Fibroblast of skin of left quadriceps (primary cell): ENCODE measurements around the gene JMJD7.

Experiments
- DNase-seq, 2 experiments: peaks; one replicate each; pipeline ENCODE4 v3.0.0-alpha.2; 2013; ENCODE audit warnings: low read depth in 2 of 2

Gene JMJD7

DNA sequence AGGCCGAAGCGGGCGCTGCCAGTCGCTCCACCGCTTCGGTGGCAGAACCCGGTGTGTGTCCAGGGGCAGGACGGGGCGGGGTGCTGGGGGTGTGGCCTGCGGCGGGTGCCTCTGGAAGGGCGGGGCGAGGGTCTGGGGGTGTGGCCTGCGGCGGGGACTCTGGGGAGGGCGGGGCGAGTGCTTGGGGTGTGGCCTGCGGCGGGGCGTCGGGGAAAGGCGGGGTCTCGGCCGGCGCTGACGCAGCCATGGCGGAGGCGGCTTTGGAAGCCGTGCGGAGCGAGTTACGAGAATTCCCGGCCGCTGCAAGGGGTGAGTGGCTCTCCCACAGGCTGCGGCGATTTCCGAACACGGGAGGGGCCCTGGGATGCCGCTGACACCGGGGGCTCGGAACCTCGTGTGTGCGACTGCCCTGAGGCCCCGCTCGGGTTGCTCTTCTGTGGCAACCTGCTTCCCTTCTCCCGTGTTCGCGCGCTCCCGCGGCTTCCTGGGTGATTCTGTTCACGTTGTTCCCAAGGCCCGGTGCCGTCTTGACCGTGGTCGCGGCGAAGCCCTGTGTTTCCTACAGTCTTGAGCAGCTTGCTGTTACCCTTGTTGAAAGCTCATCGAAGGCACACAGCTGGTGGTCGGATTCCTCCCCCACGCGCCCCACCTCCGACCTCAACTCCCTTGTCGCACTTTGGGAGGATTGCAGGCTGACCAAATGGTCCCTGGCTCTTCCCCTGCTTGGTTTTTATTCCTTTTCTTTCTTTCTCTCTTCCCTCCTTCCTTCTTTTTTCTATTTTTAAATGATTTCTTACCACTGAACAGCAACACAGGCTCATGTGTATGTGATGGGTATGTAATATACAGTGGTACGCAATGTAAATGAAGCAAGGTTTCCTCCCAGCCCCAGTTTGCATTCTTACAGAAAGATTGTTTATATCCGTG lies at the start of gene JMJD7:
JMJD7 (plus strand) TSS at position 213 of the 927 bp plus-strand sequence; CDS start at position 246, 33 bp downstream.
- DNase-seq: peak; percentile 60 to 61

DNA sequence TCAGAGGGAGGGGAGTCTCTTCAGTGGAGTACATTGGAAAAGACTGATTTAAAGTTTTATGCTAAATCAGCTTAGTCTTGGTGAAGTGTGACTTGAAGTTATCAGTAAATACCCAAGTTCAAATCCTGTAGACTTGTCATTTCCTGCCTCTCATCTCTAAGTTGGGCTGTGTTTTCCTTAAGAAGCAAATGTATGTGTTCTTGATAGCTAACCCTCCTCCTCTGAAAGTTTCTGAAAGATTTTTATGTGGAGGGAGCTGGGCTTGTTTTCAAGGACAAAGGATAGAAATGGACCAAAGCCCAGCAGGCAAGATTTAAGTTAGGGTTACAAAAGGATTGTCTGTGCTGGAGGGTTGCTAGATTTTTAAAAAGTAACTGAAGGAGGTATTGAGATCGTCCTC lies 49.4 kb upstream of the JMJD7 start:
- no peak for DNase-seq

- DNase-seq: no peak
These were observed 48.2 kb upstream of the JMJD7 start for GRCh38 chr15:41779662-41780157.

DNA sequence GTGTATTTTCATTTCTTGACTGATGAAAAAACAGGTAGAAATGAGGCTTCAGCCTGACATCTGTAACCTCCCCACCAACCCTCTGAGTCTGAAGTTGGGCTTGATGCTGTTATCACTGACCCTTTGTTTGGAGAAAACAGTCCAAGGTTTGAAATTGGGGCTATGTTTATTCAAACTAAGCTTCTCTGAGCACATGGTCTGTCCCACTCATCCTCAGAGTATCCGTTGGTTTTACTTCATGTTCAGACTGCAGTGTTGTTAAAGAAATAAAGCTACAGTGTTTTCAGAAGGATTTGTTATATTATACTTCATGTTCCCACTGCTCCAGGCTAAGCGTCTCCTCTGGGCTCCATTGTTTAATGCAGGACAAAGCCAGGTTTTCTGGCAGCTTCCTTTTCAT lies 47.6 kb upstream of the JMJD7 start:
- DNase-seq: no peak

DNA sequence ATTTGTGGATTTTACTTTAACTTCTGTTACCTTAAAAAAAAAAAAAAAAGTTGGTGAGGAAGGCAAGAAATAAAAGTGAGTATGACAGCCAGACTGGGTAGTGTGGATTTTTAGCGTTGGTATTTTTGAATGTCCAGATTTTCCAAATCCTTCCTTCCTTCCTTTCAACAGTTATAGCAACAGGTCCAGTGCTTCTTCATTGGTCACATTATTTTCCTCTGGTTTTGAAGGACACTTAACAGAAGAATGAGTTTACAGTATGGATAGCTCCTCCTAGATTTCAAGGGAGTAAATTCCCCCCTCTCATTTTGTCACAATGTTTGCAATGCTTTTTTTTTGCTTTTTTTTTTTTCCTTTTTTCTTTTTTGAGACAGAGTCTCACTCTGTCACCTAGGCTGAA lies 47.2 kb upstream of the JMJD7 start:
- DNase-seq: no peak

GRCh38 chr15:41782371-41783282 lies 45.3 kb upstream of the JMJD7 start:
- no peak for DNase-seq

DNA sequence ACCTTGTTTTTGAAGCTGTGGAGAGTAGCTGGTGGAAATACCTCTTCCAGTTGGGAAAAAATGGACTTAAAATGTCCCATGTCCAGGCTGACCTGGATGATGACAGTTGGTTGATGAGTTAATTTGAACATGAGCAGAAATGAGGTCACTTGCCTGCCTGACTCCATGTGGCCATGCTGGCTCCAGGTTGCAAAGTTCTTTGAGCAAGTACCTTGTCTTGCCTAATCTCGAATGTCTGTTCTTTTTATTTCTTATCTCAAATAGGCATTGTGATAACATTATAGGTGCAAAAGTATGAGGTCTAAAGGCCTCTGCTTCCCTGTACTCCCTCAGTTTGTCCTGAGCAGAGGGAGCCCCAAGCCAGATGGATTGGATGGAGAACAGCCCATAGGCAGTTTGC lies 44.6 kb upstream of the JMJD7 start:
- no peak for DNase-seq

DNA sequence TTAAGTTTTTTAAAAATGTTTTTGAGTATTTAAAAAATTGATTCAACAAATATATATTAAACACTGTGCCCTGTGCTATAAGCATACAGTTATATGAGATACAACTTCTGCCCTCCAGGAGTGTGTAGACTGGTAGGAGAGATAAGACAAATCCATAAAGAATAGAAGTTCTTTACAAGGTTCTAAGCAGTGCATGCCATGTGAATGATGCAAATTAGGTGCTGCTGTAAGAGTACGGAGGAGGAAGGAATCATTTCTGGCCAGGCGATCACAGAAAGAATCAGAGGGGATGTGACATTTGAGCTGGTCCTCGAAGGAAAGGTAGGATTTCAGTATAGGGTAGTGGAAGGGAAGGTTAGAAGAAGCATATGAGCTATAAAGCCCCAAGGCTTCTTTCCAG lies 39.6 kb upstream of the JMJD7 start:
- DNase-seq: no peak

- DNase-seq: no peak
These were observed 38.7 kb upstream of the JMJD7 start for GRCh38 chr15:41789236-41789635.

DNA sequence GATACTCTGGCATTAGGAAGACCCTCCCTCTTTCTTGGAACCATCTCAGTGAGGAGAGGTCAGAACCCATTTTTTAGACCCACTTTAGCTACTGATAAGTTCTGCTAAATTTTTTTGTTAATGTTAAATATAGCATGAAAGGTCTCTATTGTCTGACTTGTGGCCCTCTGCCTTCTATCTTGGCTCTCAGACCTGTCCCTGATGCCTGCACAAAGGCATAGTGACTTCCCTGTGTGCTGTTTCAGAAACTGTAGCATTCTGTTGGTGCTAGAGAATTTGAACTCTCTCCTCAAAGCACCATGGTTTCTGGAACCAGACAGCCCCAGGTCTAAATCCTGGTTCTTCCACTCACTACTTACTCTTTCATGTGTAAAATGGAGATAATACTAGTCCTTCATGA lies 38.2 kb upstream of the JMJD7 start:
- DNase-seq: no peak

DNA sequence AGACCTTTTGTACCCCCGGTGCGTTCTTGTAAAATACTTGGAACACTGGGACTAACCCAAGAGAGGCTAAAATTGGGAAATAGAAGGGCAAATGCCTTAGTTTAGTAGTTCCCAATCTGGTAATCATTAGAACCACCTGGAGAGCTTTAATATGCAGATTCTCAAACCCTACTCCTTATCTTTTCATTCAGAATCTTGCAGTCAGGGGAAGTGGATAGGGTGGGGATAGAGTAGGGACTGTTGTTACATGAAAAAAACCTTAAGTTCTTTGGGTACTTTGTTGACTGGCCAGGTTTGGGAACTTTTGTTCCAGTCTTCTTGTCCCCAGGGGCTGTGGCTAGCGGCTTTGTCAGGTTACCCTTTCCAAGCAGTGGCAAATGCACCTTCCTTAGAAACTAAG lies 37.7 kb upstream of the JMJD7 start:
- DNase-seq: no peak

GRCh38 chr15:41790756-41791546 lies 36.9 kb upstream of the JMJD7 start:
- DNase-seq: no peak

DNA sequence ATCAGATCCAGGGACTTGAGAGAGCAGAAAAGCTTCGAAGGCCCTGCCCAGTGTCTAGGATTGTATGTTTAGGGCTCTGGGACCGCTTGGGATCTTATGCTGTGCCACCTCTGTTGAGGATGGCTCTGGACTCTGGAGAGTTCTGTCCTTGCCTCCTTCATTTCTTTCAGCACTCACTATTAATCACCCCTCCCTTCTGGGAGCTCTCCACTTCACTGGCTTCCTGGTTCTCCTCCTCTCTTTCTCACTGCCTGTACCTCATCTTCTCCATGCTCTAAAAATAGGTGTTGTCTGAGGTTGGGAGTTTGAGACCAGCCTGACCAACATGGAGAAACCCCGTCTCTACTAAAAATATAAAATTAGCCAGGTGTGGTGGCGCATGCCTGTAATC lies 36.4 kb upstream of the JMJD7 start:
- no peak for DNase-seq

DNA sequence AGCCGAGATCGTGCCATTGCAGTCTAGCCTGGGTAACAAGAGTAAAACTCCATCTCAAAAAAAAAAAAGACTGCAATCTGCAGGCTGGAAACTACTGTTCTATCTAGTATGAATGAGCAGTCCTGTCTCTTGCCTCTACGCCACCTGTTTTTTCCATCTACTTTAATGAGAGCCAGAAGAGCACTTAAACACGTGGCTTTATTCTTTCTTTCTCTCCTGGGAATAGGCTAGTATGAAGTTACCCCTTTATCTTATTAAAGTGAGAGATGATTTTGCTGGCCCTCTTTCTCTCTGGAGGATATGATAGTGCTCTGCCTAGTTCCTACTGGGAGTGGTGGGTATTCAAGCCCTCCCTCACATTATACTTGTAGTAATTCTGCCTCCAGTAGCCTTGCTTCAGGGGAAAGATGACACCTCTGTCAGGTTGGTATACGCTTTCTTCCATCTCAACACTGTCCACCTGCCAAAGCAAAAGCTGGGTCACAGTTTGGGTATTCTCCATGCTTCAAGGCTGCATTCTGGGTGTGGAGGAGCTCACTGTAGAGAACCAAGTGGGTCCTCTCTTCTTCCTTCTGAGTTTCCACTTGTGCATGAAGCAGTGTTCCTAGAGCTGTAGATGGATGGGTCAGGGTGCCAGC lies 35.8 kb upstream of the JMJD7 start:
- DNase-seq: no peak

- no peak for DNase-seq
These were observed 33.8 kb upstream of the JMJD7 start for GRCh38 chr15:41794081-41794480.

DNA sequence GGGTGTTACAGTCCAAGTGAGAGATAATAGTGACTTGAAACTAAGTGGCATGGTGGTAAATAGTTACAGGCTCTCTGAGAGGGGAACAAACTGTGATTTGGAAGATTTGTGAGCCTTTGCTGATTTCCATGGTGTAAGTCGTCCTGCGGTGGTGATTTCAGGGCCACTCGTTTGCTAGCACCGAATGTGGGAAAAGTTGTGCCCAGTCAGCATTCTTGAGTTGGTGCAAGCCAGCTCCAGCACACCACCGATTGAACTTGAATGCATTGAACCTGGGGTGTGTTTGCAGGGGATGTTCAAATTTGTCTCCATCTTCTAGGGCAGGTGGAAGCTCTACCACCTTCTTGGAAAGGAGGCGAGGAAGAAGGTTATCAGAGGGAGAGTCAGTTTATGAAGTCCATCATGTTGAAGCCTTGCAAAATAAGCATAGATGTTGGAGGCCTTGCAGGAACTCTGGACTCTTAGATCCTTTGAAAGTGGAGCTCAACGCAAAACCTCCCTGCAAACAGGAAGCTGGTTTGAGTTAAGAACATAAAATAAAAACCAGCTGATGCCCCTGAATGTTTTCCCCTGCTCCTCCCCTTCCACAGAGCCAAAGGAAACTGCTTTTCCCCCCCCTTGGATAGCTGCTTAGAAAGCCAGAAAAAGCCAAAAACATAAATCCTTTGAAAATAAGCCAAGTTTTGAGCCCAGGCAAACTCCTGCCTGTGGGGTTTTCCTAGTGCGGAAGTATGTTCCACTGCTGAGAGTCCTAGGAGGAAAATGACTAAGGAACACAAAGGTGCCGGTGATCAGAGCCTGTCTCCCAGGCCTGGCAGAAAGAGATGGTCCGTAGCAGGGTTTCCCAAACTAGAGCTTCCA lies 31.7 kb upstream of the JMJD7 start:
- peak; percentile 90 to 91 for DNase-seq

DNA sequence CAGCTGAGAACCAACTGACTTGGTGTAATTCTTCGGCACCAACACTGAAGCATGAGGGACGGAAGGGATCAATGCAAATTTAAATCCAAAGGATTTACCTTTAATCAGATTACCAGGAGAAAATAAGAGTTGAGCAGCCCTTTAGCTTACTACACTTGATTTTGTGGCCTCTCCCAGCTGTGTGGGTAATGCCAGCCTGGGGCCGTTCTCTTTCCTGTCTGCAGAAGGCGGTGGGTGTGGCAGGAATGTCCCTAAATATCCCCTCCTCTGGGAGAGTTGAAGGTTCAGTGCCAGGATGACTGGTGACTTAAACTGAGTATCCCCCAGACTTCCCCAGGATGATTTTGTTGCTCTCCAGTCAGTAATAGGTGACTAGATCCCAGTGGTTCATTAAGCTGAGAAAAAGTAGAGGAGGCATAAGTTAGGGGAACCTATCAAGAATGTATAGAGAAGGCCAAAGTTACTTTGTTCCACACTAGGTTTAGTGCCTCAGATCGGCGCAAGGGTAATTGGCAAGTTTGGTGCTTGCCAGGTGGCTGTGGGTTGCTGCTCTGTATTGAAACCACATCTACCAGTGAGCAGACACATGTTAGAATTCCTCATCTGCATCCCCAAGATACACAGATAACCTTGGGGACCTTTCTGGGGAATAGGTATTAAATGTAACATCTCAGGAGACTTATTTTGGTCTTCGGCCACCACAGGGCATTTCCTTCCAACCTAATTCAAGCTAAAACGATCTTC lies 30.5 kb upstream of the JMJD7 start:
- DNase-seq: no peak

DNA sequence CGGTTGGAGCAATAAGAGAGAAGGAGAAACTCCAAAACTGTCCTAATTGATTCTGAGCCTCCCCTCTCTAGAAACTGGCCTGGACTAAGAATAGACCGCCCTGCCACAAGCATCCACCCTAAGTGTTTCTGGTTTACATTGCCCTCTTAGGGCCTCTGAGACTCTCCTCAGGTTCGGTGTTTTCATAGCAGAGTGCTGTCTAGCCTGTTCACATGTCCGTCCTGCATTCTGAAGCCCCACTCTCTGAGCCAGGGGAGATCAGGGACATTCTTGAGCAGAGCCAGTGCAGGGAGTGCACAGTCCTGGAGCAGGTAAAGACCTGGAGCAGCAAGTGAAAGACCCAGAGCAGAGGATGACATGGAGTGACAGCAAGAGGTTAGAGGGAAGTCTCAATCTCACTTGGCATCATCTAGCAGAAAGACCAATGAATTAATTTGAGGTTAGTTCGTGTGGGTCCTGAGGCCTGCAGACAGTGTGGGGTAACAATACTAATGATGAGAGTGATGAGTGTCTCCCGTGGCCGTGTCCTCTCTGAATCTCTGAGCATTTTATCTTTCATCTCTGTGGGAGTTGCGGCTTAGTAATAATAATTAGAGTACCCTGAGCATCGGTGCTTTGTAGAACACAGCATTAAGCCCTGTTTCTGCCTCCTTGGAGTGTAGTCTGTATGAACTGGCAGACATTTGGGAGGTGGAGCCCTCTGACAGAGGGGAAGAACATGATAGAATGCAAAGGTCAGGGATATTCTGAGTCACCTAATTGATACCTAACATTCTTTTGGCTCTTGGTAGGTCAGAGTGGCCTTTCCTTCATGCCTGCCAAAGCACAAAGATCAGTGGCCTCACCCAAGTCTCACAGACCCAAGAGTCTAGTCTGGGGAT lies 29.0 kb upstream of the JMJD7 start:
- DNase-seq: no peak

GRCh38 chr15:41799488-41799805 lies 28.4 kb upstream of the JMJD7 start:
- DNase-seq: no peak
